Right lobe of liver (tissue), 6 donors: Measurements from ENCODE around the gene RREB1. TPM values are rescaled to one million over a fixed set of nuclear protein-coding genes. Genes with fewer than 3 reads are reported as not detected.

Experiments
- ATAC-seq, 4 donors: fragments of 200-7000 bp; cut with Tn5 transposase; one replicate each; pipeline ENCODE4 v1.9.1; 2020; ENCODE audit warnings: mild to moderate bottlenecking in 4 of 4, moderate library complexity in 4 of 4
- DNase-seq, 3 donors: peaks; one replicate each; pipeline ENCODE4 v3.0.0-alpha.2; 2020
- H3K27ac ChIP-seq, 3 donors: fragments of 200-600 bp; one replicate each; pipeline ENCODE4 v1.8.0; 2022
- H3K27me3 ChIP-seq, 2 donors: fragments of 200-600 bp; one replicate each; pipeline ENCODE4 v1.8.0; 2022
- H3K36me3 ChIP-seq, 4 donors: fragments of 200-600 bp; sonication (generic) in 1 of 4; one replicate each; pipeline versions ENCODE4 v1.5.1 to v1.8.0; 2017 to 2022; ENCODE audit warnings: control low read depth in 1 of 4
- H3K4me1 ChIP-seq, 4 donors: fragments of 200-600 bp; sonication (generic) in 1 of 4; one replicate each; pipeline versions ENCODE4 v1.5.1 to v1.8.0; 2017 to 2022; ENCODE audit warnings: control low read depth in 1 of 4
- H3K4me3 ChIP-seq, 3 donors: fragments of 200-600 bp; one replicate each; pipeline ENCODE4 v1.8.0; 2022
- H3K9me3 ChIP-seq, 4 donors: fragments of 200-600 bp; sonication (generic) in 1 of 4; one replicate each; pipeline versions ENCODE4 v1.5.1 to v1.8.0; 2017 to 2022; ENCODE audit warnings: control low read depth in 1 of 4
- POLR2A ChIP-seq: fragments of 450-650 bp; IDR thresholded peaks from one replicate; pipeline ENCODE4 v1.6.1; 2017; ENCODE audit warnings: antibody characterized with exemption, mild to moderate bottlenecking
- WGBS: methylation state at CpG from one replicate; pipeline ENCODE4 v1.1.6; 2018; ENCODE audit warnings: low coverage, low lambda C conversion rate; ENCODE audit not compliant: insufficient coverage; ENCODE audit errors: missing lambda C conversion rate; 5-methylcytosine and 5-hydroxymethylcytosine counted together
- intact Hi-C, 2 donors: fragments of 100-400 bp; cut with DNase I; formaldehyde crosslinking; loops; one replicate each; pipeline versions ENCODE4 v1.11.2 to v1.14.1; 2022
- total RNA-seq, 6 experiments: library from RNA; depleted of rRNA in 2 of 6; stranded (reverse); fragments of >200 nt in 2 of 6; fragmentation: NEBNext Ultra II Directional in 3 of 6; extraction: Animal tissue kit (Norgen Biotek cat#: 25700) in 3 of 6; gene quantifications; one replicate each; pipeline versions ENCODE4 v1.1.0 to v1.2.4, GENCODE V29; 2016 to 2023
- TF ChIP-seq, protein P1 (sequence below), 4 donors: fragments of 200-600 bp in 3 of 4; fragments of 450-650 bp in 1 of 4; IDR thresholded peaks; one replicate each; pipeline versions ENCODE4 v1.5.1 to v1.8.0; 2016 to 2022; ENCODE audit warnings: antibody characterized with exemption in 4 of 4, mild to moderate bottlenecking in 2 of 4
- donor health status: DM: no; HTN: yes; CAD: no.
- donor health status: DM: no; HTN: no; CAD: no.
- donor health status: DM: no; HTN: no; CAD: no.
- donor health status: DM: no; HTN: yes; CAD: no.
- donor health status: DM: no; HTN: yes; CAD: no.

Gene RREB1
- total RNA-seq, 6 experiments from 2014 or later: 28.7 to 46.3 (median 39.6) TPM

DNA sequence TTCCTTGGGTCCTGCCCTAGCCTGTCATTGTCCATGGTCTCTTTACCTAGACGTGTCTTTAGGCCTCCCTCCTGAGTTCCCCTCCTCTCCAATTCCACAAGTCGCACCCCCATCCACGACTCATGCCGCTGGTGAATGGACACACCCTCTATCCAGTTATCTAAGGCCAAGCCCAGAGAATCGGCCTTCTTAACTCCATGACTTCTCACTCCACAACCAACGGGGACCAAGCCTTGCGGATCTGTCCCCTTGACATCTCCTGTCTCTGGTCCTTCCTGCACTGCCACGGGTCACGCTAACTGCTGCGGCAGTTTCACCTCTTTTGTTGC lies 7.0 kb upstream of the RREB1 start:
- H3K9me3 ChIP-seq: no peaks in the 10 kb centered on the region

GRCh38 chr6:7101290-7101689 lies 6.5 kb upstream of the RREB1 start:
- Histone ChIP-seq H3K36me3 (no peaks in the 10 kb centered on the region), H3K27me3 (no peaks in the 10 kb centered on the region), H3K9me3 (no peaks in the 10 kb centered on the region), H3K27ac (no peak overlapping the region), H3K4me3 (no peak overlapping the region), H3K4me1 (no peaks in the 10 kb centered on the region)
- ATAC-seq (no peak), DNase-seq (no peak)
- intact Hi-C loops: no loop called here
- WGBS: 74% methylated on average over 6 of the region's 8 CpGs
- no peak for TF ChIP-seq POLR2A
- TF ChIP-seq, protein P1, sequence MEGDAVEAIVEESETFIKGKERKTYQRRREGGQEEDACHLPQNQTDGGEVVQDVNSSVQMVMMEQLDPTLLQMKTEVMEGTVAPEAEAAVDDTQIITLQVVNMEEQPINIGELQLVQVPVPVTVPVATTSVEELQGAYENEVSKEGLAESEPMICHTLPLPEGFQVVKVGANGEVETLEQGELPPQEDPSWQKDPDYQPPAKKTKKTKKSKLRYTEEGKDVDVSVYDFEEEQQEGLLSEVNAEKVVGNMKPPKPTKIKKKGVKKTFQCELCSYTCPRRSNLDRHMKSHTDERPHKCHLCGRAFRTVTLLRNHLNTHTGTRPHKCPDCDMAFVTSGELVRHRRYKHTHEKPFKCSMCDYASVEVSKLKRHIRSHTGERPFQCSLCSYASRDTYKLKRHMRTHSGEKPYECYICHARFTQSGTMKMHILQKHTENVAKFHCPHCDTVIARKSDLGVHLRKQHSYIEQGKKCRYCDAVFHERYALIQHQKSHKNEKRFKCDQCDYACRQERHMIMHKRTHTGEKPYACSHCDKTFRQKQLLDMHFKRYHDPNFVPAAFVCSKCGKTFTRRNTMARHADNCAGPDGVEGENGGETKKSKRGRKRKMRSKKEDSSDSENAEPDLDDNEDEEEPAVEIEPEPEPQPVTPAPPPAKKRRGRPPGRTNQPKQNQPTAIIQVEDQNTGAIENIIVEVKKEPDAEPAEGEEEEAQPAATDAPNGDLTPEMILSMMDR (IDR thresholded peaks at IDR 0.05): no peak

More for the DNA sequence above, 7.0 kb upstream of the RREB1 start:
- ATAC-seq: no peak
- no peaks in the 10 kb centered on the region for H3K4me1 ChIP-seq
- intact Hi-C loops: no loop called here
- no peak overlapping the region for H3K27ac ChIP-seq
- 86% methylated on average over 9 of the region's 10 CpGs for WGBS
- no peak overlapping the region for H3K4me3 ChIP-seq
- DNase-seq: no peak
- H3K27me3 ChIP-seq: no peaks in the 10 kb centered on the region
- TF ChIP-seq POLR2A: no peak
- TF ChIP-seq, protein P1 (IDR thresholded peaks at IDR 0.05): no peak
- no peaks in the 10 kb centered on the region for H3K36me3 ChIP-seq

- no peak for TF ChIP-seq POLR2A
- TF ChIP-seq, protein P1 (IDR thresholded peaks at IDR 0.05): no peak
- no peaks in the 10 kb centered on the region for H3K36me3 ChIP-seq
- H3K4me3 ChIP-seq: no peak overlapping the region
- H3K9me3 ChIP-seq: no peaks in the 10 kb centered on the region
- H3K27me3 ChIP-seq: no peaks in the 10 kb centered on the region
- ATAC-seq: no peak
- peaks cover 0 to under 1% (median 0%) of the 10 kb centered on the region in 4 donors for H3K4me1 ChIP-seq
- 90% methylated on average over 3 of the region's 3 CpGs for WGBS
- no peak overlapping the region for H3K27ac ChIP-seq
- DNase-seq: no peak
- intact Hi-C loops: no loop called here
These were observed 3.0 kb upstream of the RREB1 start for GRCh38 chr6:7104752-7105151.

DNA sequence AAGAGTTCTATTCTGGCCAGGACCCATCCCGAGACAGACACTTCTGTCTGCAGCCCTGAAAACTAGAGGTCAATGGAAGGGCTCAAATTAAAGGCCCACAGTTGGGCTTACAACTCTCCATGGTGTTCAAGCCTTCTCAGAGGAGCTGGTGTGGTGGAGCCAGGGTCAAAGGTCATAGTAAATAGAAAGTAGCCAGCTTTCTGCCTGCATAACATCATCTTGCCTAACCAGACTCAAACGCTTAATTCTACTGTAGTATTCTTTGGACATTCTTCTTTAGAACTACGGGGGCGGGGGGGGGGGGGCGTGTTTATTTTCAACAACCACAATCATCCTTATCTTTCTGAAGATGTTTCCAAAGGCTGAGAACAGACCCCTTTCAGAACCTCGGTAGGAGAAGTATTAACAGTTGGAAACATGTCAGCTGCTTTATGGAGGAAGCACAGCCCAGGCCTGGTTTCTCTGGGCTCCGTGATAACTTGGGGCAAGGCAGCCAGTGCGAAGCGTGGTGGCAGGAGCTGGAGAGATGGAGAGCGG lies 1.5 kb upstream of the RREB1 start:
- Histone ChIP-seq H3K36me3 (no peaks in the 10 kb centered on the region), H3K27ac (peak overlapping the region; percentile 97 to 98 (median 97)), H3K9me3 (no peaks in the 10 kb centered on the region), H3K4me3 (peak overlapping the region in 2 of 3 donors; percentile 93 to 96), H3K27me3 (no peaks in the 10 kb centered on the region), H3K4me1 (peaks cover 0 to 14% (median 0%) of the 10 kb centered on the region in 4 donors)
- intact Hi-C loops: no loop called here
- 23% methylated on average over 9 of the region's 10 CpGs for WGBS
- ATAC-seq (peak in 1 of 4 donors; percentile 1), DNase-seq (peak in 1 of 3 donors; percentile 42)
- TF ChIP-seq POLR2A: no peak

DNA sequence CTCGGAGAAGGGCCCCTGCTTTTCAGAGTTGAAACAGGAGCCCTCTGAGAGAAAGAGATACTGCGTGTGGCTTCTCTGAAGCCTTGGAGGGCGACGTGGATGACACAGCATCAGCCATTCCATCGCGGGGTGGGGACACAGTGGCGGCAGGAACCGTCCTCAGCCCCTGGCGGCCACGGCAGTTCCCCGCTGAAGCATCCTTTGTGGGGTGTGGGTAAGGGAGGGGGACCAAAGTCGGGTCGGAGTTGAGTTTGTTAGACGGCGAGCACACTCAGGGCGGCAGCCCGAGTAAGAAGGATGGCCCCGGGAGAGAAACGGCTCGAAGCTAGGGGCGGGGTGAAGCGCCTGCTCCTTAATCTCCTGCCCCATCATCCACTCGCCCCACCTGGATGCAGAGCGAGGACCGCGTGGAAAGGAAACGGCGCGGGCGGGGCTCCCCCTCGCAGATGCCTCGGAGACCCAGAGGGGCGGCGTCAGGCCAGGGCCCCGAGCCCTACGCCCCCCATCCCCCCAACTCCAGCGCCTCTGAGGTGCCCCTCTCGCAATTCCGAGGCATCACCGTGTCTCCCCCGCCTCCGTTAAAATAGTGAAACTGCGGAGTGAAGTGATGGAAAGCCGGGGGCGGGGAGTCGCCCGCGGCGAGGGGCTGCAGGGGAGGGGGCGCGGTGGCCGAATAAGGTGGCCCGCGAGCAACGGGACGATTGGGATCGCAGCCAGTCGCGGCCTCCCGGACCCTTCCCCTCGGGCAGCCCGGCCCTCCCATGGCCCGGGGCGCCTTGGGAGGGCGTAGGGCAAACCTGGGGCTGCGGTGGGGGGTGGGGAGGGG lies 796 bp upstream of the RREB1 start:
- WGBS: no CpG with 5 or more reads among the region's 66 CpGs
- H3K4me1 ChIP-seq: peaks cover 0 to 20% (median 2%) of the 10 kb centered on the region in 4 donors
- peak; percentile 3 to 22 (median 10) for ATAC-seq
- no peaks in the 10 kb centered on the region for H3K36me3 ChIP-seq
- intact Hi-C loops: no loop called here
- DNase-seq: peak in 2 of 3 donors; percentile 60 to 63
- H3K4me3 ChIP-seq: peak overlapping the region; percentile 93 to 97 (median 96)
- peak overlapping the region; percentile 97 to 98 (median 97) for H3K27ac ChIP-seq
- H3K27me3 ChIP-seq: no peaks in the 10 kb centered on the region
- TF ChIP-seq, protein P1 (IDR thresholded peaks at IDR 0.05): no peak
- TF ChIP-seq POLR2A: no peak
- no peaks in the 10 kb centered on the region for H3K9me3 ChIP-seq
